Kidney (tissue), 14 donors: ENCODE results near the gene OBP2A. TPM values are rescaled to one million over a fixed set of nuclear protein-coding genes. Genes with fewer than 3 reads are reported as not detected.

Experiments
- DNase-seq, 5 donors: peaks; one replicate each; pipeline ENCODE4 v3.0.0-alpha.2; 2013 to 2020
- FAIRE-seq: peaks from 2 replicates; lab custom pipeline; 2012; peaks lifted over from hg19 to GRCh38; lab: Jason Lieb, UNC
- H3K27ac ChIP-seq, 2 donors: one replicate each; pipeline ENCODE4 v1.7.0; 2013; ENCODE audit warnings: low read depth in 2 of 2, low read length in 2 of 2, inconsistent platforms in 1 of 2
- H3K27me3 ChIP-seq: one replicate; pipeline ENCODE4 v1.7.1; 2013; ENCODE audit warnings: low read length, inconsistent platforms; ENCODE audit not compliant: control insufficient read depth, insufficient read depth
- H3K36me3 ChIP-seq, 3 donors: one replicate each; pipeline versions ENCODE4 v1.7.0 to v1.7.1; 2013; ENCODE audit warnings: low read length in 3 of 3, control low read depth in 1 of 3, inconsistent platforms in 1 of 3; ENCODE audit not compliant: insufficient read depth in 3 of 3, control insufficient read depth in 2 of 3
- H3K4me1 ChIP-seq, 3 donors: one replicate each; pipeline versions ENCODE4 v1.7.0 to v1.7.1; 2013; ENCODE audit warnings: low read length in 3 of 3, inconsistent platforms in 1 of 3, low read depth in 1 of 3; ENCODE audit not compliant: control insufficient read depth in 2 of 3, insufficient read depth in 2 of 3
- H3K4me3 ChIP-seq, 3 donors: one replicate each; pipeline versions ENCODE4 v1.7.0 to v1.8.1; 2013; ENCODE audit warnings: low read length in 3 of 3, control low read depth in 1 of 3, inconsistent platforms in 1 of 3
- H3K9ac ChIP-seq, 3 donors: one replicate each; pipeline versions ENCODE4 v1.7.0 to v1.7.1; 2013; ENCODE audit warnings: low read length in 3 of 3, control low read depth in 1 of 3, inconsistent platforms in 1 of 3
- H3K9me3 ChIP-seq, 3 donors: one replicate each; pipeline versions ENCODE4 v1.7.0 to v1.7.1; 2013; ENCODE audit warnings: low read length in 3 of 3, control low read depth in 1 of 3, inconsistent platforms in 1 of 3; ENCODE audit not compliant: control insufficient read depth in 2 of 3, insufficient read depth in 1 of 3
- intact Hi-C: fragments of 100-400 bp; cut with DNase I; formaldehyde crosslinking; loops from one replicate; pipeline ENCODE4 v1.11.1; 2022
- polyA plus RNA-seq: library from polyadenylated mRNA; stranded (reverse); fragments of 350-450 nt; fragmentation: Illumina TruSeq; extraction: RNeasy Lipid Tissue Mini Kit (QIAGEN cat#74804); gene quantifications from one replicate; pipeline ENCODE4 v1.2.3, GENCODE V29; 2014; ENCODE audit warnings: low read depth, low replicate concordance; ENCODE audit not compliant: insufficient read depth
- total RNA-seq: library from RNA; stranded (reverse); fragmentation: NEBNext Ultra II Directional; extraction: Animal tissue kit (Norgen Biotek cat#: 25700); gene quantifications from one replicate; pipeline ENCODE4 v1.2.1, GENCODE V29; 2021
- TF ChIP-seq, protein P1 (sequence below): IDR thresholded peaks from 3 replicates; pipeline ENCODE4 v1.5.1; 2012; ENCODE audit warnings: mild to moderate bottlenecking, moderate library complexity, borderline replicate concordance; ENCODE audit not compliant: insufficient read depth; ENCODE audit errors: extremely low read depth
- donor health status: control.
- donor health status: control.
- donor health status: control.
- donor health status: control.
- donor health status: control.
- donor health status: DM: yes; HTN: yes; CAD: no.
- donor health status: Normal renal cell carcinoma (clear cell type).

Gene OBP2A
- total and polyA plus RNA-seq, 2 donors from 2014 or later, result not detected

DNA sequence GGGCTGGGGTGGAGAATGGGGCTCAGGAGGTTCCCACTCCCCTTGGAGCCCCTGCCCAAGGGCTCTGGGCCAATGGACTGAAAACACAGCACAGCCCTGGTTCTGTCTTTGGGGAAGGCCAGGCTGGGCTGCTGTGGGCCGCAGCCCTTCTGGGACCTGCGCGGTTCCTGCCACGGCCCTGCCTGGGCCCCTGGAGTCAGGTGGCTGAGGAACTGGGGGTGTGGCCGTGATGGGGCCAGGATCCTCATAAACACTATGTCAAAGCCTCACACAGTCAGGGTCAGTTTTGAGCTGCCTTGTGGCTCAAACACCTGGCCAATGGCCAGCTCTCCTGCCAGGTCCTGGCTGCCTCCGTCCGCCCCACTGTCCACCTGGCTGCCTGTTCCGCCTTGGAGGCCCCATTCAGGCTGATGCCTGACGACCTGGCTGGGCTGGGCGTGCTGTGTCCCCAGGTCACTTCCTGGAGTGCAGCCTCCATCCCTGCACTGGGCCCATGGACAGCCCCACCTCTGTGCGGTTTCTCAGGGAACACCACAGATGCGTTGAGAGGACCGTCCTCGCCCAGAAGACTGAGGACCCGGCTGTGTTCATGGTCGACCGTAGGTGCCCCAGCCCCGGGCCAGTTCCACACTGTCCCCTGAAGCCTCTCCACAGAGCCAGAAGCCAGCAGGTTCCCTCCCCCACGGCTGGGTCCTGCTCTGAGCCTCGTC lies 43.1 kb downstream of the OBP2A start:
- intact Hi-C loops, result no loop called here
- Histone ChIP-seq H3K27me3 (no peaks in the 10 kb centered on the region), H3K27ac (no peak overlapping the region), H3K4me3 (no peak overlapping the region), H3K4me1 (no peaks in the 10 kb centered on the region), H3K9me3 (no peaks in the 10 kb centered on the region), H3K9ac (no peak overlapping the region), H3K36me3 (no peaks in the 10 kb centered on the region)
- FAIRE-seq (no peak), DNase-seq (peak in 1 of 5 donors; percentile 55)
- TF ChIP-seq, protein P1, sequence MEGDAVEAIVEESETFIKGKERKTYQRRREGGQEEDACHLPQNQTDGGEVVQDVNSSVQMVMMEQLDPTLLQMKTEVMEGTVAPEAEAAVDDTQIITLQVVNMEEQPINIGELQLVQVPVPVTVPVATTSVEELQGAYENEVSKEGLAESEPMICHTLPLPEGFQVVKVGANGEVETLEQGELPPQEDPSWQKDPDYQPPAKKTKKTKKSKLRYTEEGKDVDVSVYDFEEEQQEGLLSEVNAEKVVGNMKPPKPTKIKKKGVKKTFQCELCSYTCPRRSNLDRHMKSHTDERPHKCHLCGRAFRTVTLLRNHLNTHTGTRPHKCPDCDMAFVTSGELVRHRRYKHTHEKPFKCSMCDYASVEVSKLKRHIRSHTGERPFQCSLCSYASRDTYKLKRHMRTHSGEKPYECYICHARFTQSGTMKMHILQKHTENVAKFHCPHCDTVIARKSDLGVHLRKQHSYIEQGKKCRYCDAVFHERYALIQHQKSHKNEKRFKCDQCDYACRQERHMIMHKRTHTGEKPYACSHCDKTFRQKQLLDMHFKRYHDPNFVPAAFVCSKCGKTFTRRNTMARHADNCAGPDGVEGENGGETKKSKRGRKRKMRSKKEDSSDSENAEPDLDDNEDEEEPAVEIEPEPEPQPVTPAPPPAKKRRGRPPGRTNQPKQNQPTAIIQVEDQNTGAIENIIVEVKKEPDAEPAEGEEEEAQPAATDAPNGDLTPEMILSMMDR, result no peak

DNA sequence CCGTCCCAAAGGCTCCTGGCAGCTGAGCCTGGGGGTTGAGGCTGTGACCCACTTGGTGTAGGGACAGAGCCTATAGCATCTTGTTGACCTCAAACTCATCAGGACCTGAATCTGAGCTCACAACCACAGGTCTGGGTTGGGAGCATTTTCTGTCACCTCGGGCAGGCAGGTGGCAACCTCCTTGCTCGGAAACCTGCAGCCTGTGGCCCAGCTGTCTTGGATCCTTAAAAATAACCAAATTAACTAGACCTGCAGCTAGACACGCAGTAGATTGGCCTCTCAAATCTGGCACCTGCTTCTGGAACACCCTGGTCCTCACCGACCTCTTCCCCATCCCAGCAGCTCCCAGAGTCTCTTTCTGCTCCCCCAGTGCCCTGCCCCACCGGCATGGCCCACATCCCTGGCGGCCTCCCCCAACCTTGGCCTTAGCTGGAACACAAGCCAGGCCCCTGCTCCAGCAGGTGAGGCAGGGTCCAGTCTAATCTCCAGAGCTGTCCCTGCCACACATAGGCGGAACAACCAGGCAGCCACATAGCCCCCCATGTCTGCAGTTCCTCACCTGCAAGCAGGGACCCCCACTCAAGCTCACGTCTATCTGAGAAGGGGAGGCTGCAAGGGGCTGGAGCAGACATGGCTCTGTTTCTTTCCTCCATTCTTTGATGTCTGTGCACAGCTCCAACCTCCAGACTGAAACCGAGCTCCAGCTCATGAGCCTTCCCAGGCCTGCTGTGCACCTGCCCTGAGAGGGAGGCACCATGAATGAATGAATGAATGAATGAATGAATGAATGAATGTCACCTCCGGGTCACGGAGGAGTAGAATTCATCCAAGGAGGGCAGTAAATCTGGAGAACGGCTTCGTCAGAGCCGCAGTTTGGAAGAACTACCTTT lies 43.9 kb downstream of the OBP2A start:
- H3K9me3 ChIP-seq, result peaks cover 0 to 3% (median 0%) of the 10 kb centered on the region in 3 donors
- FAIRE-seq (no peak), DNase-seq (no peak)
- H3K9ac ChIP-seq, result no peak overlapping the region
- intact Hi-C loops, result no loop called here
- no peak overlapping the region for H3K4me3 ChIP-seq
- TF ChIP-seq, protein P1, result no peak
- H3K27me3 ChIP-seq, result no peaks in the 10 kb centered on the region
- no peaks in the 10 kb centered on the region for H3K36me3 ChIP-seq
- H3K27ac ChIP-seq, result no peak overlapping the region
- H3K4me1 ChIP-seq, result no peaks in the 10 kb centered on the region

DNA sequence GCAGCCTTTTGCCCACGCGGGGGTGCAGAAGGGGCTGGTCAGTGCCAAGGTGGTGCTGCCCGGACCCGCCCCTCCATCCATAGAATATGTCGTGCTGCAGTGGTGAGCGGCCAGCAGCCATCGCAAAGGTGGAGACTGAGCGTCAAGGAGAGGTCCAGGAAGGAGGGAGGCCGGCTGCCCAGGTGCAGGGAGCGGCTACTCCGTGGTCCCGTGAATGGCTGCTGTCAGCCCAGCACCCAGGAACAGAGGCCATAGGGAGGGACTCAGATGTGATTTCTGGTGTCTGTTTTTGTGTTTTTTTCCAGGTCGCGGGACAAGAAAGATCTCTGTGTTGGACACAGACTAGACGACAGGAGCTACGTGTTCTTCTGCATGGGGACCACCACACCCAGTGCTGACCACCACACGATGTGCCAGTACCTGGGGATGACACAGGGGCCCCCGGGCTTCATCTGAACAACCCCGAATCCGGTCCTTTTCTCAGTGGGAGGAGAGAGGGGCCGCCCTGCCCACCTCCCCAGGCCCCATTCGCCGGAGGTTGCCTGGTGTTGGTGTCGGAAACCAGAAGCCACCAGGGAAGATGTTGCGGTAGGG lies 44.7 kb downstream of the OBP2A start:
- DNase-seq, result peak in 1 of 5 donors; percentile 66
- FAIRE-seq, result no peak

More for the DNA sequence above, 44.7 kb downstream of the OBP2A start:
- H3K9me3 ChIP-seq, result peaks cover 0 to 5% (median 0%) of the 10 kb centered on the region in 3 donors
- no peaks in the 10 kb centered on the region for H3K27me3 ChIP-seq
- no peaks in the 10 kb centered on the region for H3K4me1 ChIP-seq
- intact Hi-C loops, result no loop called here
- TF ChIP-seq, protein P1, result no peak
- no peaks in the 10 kb centered on the region for H3K36me3 ChIP-seq
- no peak overlapping the region for H3K4me3 ChIP-seq
- no peak overlapping the region for H3K27ac ChIP-seq
- H3K9ac ChIP-seq, result no peak overlapping the region
